ENCODE results near the gene BLOC1S6. TPM values are rescaled to one million over a fixed set of nuclear protein-coding genes. Genes with fewer than 3 reads are reported as not detected.
A peak's percentile ranks its signal among the peaks of the same experiment; 100 is the strongest.

Gene BLOC1S6
- total and polyA plus RNA-seq, 7 donors: 14.3 to 55.2 (median 31.7) TPM

GRCh38 chr15:45589256-45589655 is 2.1 kb downstream of the BLOC1S6 start:
- 75 to 84% (median 83%) methylated on average over 5 of the region's 5 CpGs for WGBS, 3 donors
- intact Hi-C loops (cut with DNase I): loop anchor here (5.0 kb wide), 3 partner anchors 67 to 622 kb away; partner anchors contain the start of gene SLC30A4 (in 1 of the 2)
- no peak for ATAC-seq
- DNase-seq: no peak
- Histone ChIP-seq H3K27ac (peak overlapping the region; percentile 97), H3K4me1 (peaks cover 37% of the 10 kb centered on the region), H3K27me3 (ENCODE audit: insufficient read depth in 3 of 3, low read length in 2 of 3) (no peaks in the 10 kb centered on the region), H3K4me3 (peak overlapping the region; percentile 95), H3K36me3 (ENCODE audit: insufficient read depth in 1 of 2, low read depth in 1 of 2) (peaks cover 0 to 26% of the 10 kb centered on the region in 2 donors), H3K9me3 (no peaks in the 10 kb centered on the region)
- no peak for TF ChIP-seq CTCF (IDR thresholded peaks at IDR 0.05)

GRCh38 chr15:45594319-45594718 is 7.1 kb downstream of the BLOC1S6 start:
- peaks cover 3 to 55% of the 10 kb centered on the region in 2 donors for H3K36me3 ChIP-seq (ENCODE audit: insufficient read depth in 1 of 2, low read depth in 1 of 2)
- 92 to 98% (median 92%) methylated on average over 2 of the region's 2 CpGs for WGBS, 3 donors
- no peak overlapping the region for H3K27ac ChIP-seq
- no peak for DNase-seq
- H3K9me3 ChIP-seq: no peaks in the 10 kb centered on the region
- no peak for TF ChIP-seq CTCF (IDR thresholded peaks at IDR 0.05)
- no peak for ATAC-seq
- H3K27me3 ChIP-seq (ENCODE audit: insufficient read depth in 3 of 3, low read length in 2 of 3): no peaks in the 10 kb centered on the region
- H3K4me3 ChIP-seq: no peak overlapping the region
- intact Hi-C loops (cut with DNase I): loop anchor here in 1 of 2 donors (10.0 kb wide), 1 partner anchor 430 kb away; no protein-coding TSS in a partner anchor
- H3K4me1 ChIP-seq: peaks cover 18% of the 10 kb centered on the region

GRCh38 chr15:45594835-45595530 is 7.8 kb downstream of the BLOC1S6 start:
- Histone ChIP-seq H3K27me3 (ENCODE audit: insufficient read depth in 3 of 3, low read length in 2 of 3) (no peaks in the 10 kb centered on the region), H3K4me3 (no peak overlapping the region), H3K36me3 (ENCODE audit: insufficient read depth in 1 of 2, low read depth in 1 of 2) (peaks cover 3 to 55% of the 10 kb centered on the region in 2 donors), H3K9me3 (no peaks in the 10 kb centered on the region), H3K27ac (no peak overlapping the region), H3K4me1 (peaks cover 11% of the 10 kb centered on the region)
- no peak for ATAC-seq
- intact Hi-C loops (cut with DNase I): loop anchor here in 1 of 2 donors (10.0 kb wide), 1 partner anchor 430 kb away; no protein-coding TSS in a partner anchor
- 96 to 97% (median 96%) methylated on average over 2 of the region's 2 CpGs for WGBS, 3 donors
- TF ChIP-seq CTCF (IDR thresholded peaks at IDR 0.05): no peak
- no peak for DNase-seq

GRCh38 chr15:45603881-45604280 is 16.7 kb downstream of the BLOC1S6 start:
- intact Hi-C loops (cut with DNase I): no loop called here
- H3K36me3 ChIP-seq (ENCODE audit: insufficient read depth in 1 of 2, low read depth in 1 of 2): peaks cover 0 to 36% of the 10 kb centered on the region in 2 donors
- no peak for TF ChIP-seq CTCF (IDR thresholded peaks at IDR 0.05)

More at GRCh38 chr15:45603881-45604280, 16.7 kb downstream of the BLOC1S6 start:
- peaks cover 3% of the 10 kb centered on the region for H3K4me1 ChIP-seq
- ATAC-seq (no peak), DNase-seq (no peak)
- WGBS, 3 donors: 91 to 96% (median 93%) methylated on average over 3 of the region's 3 CpGs
- no peaks in the 10 kb centered on the region for H3K27me3 ChIP-seq (ENCODE audit: insufficient read depth in 3 of 3, low read length in 2 of 3)
- no peaks in the 10 kb centered on the region for H3K9me3 ChIP-seq
- H3K4me3 ChIP-seq: no peak overlapping the region
- H3K27ac ChIP-seq: no peak overlapping the region
